HEK293 (cell line): ENCODE results near the gene TEX2.

Experiments used
- GLI2 ChIP-seq: fragments of 450-650 bp; formaldehyde crosslinking; IDR thresholded peaks from 2 replicates; pipeline ENCODE4; 2017; ENCODE audit warnings: missing biosample characterization, missing genetic modification characterization, low read depth, borderline replicate concordance
- GLI4 ChIP-seq: fragments of 450-650 bp; formaldehyde crosslinking; IDR thresholded peaks from 2 replicates; pipeline ENCODE4 v1.5.1; 2016; ENCODE audit warnings: missing biosample characterization, missing genetic modification characterization
- GLIS1 ChIP-seq: fragments of 450-650 bp; formaldehyde crosslinking; IDR thresholded peaks from 2 replicates; pipeline ENCODE4 v1.5.1; 2016; ENCODE audit warnings: missing biosample characterization, missing genetic modification characterization
- GLIS2 ChIP-seq: fragments of 450-650 bp; formaldehyde crosslinking; IDR thresholded peaks from 2 replicates; pipeline ENCODE4 v1.5.1; 2016; ENCODE audit warnings: missing biosample characterization, missing genetic modification characterization
- HOXC10 ChIP-seq: sonication (generic); formaldehyde crosslinking; IDR thresholded peaks from 2 replicates; pipeline ENCODE4 v1.8.1; 2023; ENCODE audit warnings: mild to moderate bottlenecking, missing genetic modification reagents
- IKZF3 ChIP-seq: fragments of 450-650 bp; IDR thresholded peaks from 2 replicates; pipeline ENCODE4 v1.5.0; 2018; ENCODE audit warnings: missing biosample characterization, mild to moderate bottlenecking, missing genetic modification characterization, moderate library complexity
- KLF1 ChIP-seq: fragments of 450-650 bp; formaldehyde crosslinking; IDR thresholded peaks from 2 replicates; pipeline ENCODE4 v1.5.1; 2016; ENCODE audit warnings: missing biosample characterization, missing genetic modification characterization
- KLF8 ChIP-seq: fragments of 450-650 bp; formaldehyde crosslinking; IDR thresholded peaks from 2 replicates; pipeline ENCODE4 v1.5.1; 2016; ENCODE audit warnings: missing biosample characterization, missing genetic modification characterization
- MYNN ChIP-seq: fragments of 450-650 bp; formaldehyde crosslinking; IDR thresholded peaks from 2 replicates; pipeline ENCODE4 v1.5.1; 2016; ENCODE audit warnings: missing biosample characterization, missing genetic modification characterization, borderline replicate concordance
- SETDB1 ChIP-seq: IDR thresholded peaks from one replicate; pipeline ENCODE4 v1.6.1; 2017; ENCODE audit warnings: mild to moderate bottlenecking, low read length, moderate library complexity, mixed read lengths; ENCODE audit not compliant: insufficient read length
- WT1 ChIP-seq: fragments of 450-650 bp; formaldehyde crosslinking; IDR thresholded peaks from 2 replicates; pipeline ENCODE4 v1.5.1; 2016; ENCODE audit warnings: missing biosample characterization, missing genetic modification characterization
- YY1 ChIP-seq: fragments of 450-650 bp; formaldehyde crosslinking; IDR thresholded peaks from 2 replicates; pipeline ENCODE4 v1.5.1; 2018; ENCODE audit warnings: missing biosample characterization, missing genetic modification characterization
- ZNF184 ChIP-seq: fragments of 450-650 bp; IDR thresholded peaks from 2 replicates; pipeline ENCODE4 v1.5.1; 2018; ENCODE audit warnings: missing biosample characterization, mild to moderate bottlenecking, missing genetic modification characterization
- ZNF292 ChIP-seq: fragments of 450-650 bp; formaldehyde crosslinking; IDR thresholded peaks from 2 replicates; pipeline ENCODE4 v1.5.1; 2016; ENCODE audit warnings: low read depth, missing biosample characterization, missing genetic modification characterization, borderline replicate concordance
- ZNF302 ChIP-seq: fragments of 450-650 bp; formaldehyde crosslinking; IDR thresholded peaks from 2 replicates; pipeline ENCODE4 v1.5.1; 2016; ENCODE audit warnings: missing biosample characterization, missing genetic modification characterization, low read depth
- ZNF350 ChIP-seq: fragments of 450-650 bp; formaldehyde crosslinking; IDR thresholded peaks from 2 replicates; pipeline ENCODE4 v1.5.0; 2017; ENCODE audit warnings: missing biosample characterization, mild to moderate bottlenecking, missing genetic modification characterization
- ZNF354C ChIP-seq: fragments of 450-650 bp; formaldehyde crosslinking; IDR thresholded peaks from 2 replicates; pipeline ENCODE4 v1.5.1; 2016; ENCODE audit warnings: missing biosample characterization, missing genetic modification characterization, low read depth, borderline replicate concordance
- ZNF366 ChIP-seq: fragments of 450-650 bp; formaldehyde crosslinking; conservative IDR thresholded peaks from 2 replicates; pipeline ENCODE4 v1.5.1; 2016; ENCODE audit warnings: missing biosample characterization, missing genetic modification characterization
- ZNF391 ChIP-seq: fragments of 450-650 bp; formaldehyde crosslinking; IDR thresholded peaks from 2 replicates; pipeline ENCODE4 v1.5.1; 2016; ENCODE audit warnings: low read depth, missing biosample characterization, missing genetic modification characterization, borderline replicate concordance
- ZNF416 ChIP-seq: fragments of 450-650 bp; formaldehyde crosslinking; IDR thresholded peaks from 2 replicates; pipeline ENCODE4 v1.5.1; 2016; ENCODE audit warnings: missing biosample characterization, missing genetic modification characterization
- ZNF510 ChIP-seq: fragments of 450-650 bp; formaldehyde crosslinking; IDR thresholded peaks from 2 replicates; pipeline ENCODE4 v1.5.1; 2018; ENCODE audit warnings: mild to moderate bottlenecking, missing genetic modification characterization, missing biosample characterization; ENCODE audit not compliant: insufficient replicate concordance
- ZNF521 ChIP-seq: fragments of 450-650 bp; formaldehyde crosslinking; IDR thresholded peaks from 2 replicates; pipeline ENCODE4 v1.5.1; 2017; ENCODE audit warnings: missing biosample characterization, mild to moderate bottlenecking, missing genetic modification characterization
- ZNF571 ChIP-seq: fragments of 450-650 bp; formaldehyde crosslinking; IDR thresholded peaks from 2 replicates; pipeline ENCODE4 v1.5.0; 2017; ENCODE audit warnings: missing biosample characterization, missing genetic modification characterization
- ZNF621 ChIP-seq: fragments of 450-650 bp; formaldehyde crosslinking; IDR thresholded peaks from 2 replicates; pipeline ENCODE4 v1.5.1; 2017; ENCODE audit warnings: missing biosample characterization, missing genetic modification characterization
- ZNF707 ChIP-seq: fragments of 450-650 bp; formaldehyde crosslinking; IDR thresholded peaks from 2 replicates; pipeline ENCODE4 v1.5.1; 2016; ENCODE audit warnings: missing biosample characterization, missing genetic modification characterization
- ZNF837 ChIP-seq: fragments of 450-650 bp; formaldehyde crosslinking; IDR thresholded peaks from 2 replicates; pipeline ENCODE4 v1.5.1; 2016; ENCODE audit warnings: missing biosample characterization, missing genetic modification characterization
- ZSCAN16 ChIP-seq: fragments of 450-650 bp; formaldehyde crosslinking; IDR thresholded peaks from 2 replicates; pipeline ENCODE4 v1.5.1; 2016; ENCODE audit warnings: missing biosample characterization, missing genetic modification characterization
- TF ChIP-seq, protein P1 (sequence below): fragments of 450-650 bp; formaldehyde crosslinking; IDR thresholded peaks from 2 replicates; pipeline ENCODE4; 2016; ENCODE audit warnings: missing biosample characterization, missing genetic modification characterization
- TF ChIP-seq, protein P2 (sequence below): fragments of 450-650 bp; formaldehyde crosslinking; IDR thresholded peaks from 2 replicates; pipeline ENCODE4 v1.5.1; 2017; ENCODE audit warnings: missing biosample characterization, missing genetic modification characterization
- TF ChIP-seq, protein P3 (sequence below): fragments of 450-650 bp; formaldehyde crosslinking; IDR thresholded peaks from 2 replicates; pipeline ENCODE4 v1.5.1; 2016; ENCODE audit warnings: missing biosample characterization, missing genetic modification characterization
- TF ChIP-seq, protein P4 (sequence below): sonication (generic); formaldehyde crosslinking; IDR thresholded peaks from 2 replicates; pipeline ENCODE4 v1.8.1; 2022; ENCODE audit warnings: mild to moderate bottlenecking, moderate library complexity, missing genetic modification reagents
- TF ChIP-seq, protein P5 (sequence below): fragments of 450-650 bp; formaldehyde crosslinking; IDR thresholded peaks from 2 replicates; pipeline ENCODE4 v1.5.1; 2017; ENCODE audit warnings: missing biosample characterization, missing genetic modification characterization
- TF ChIP-seq, protein P6 (sequence below): fragments of 450-650 bp; formaldehyde crosslinking; IDR thresholded peaks from 2 replicates; pipeline ENCODE4 v1.5.0; 2017; ENCODE audit warnings: missing biosample characterization, missing genetic modification characterization, borderline replicate concordance

The TEX2 gene

DNA sequence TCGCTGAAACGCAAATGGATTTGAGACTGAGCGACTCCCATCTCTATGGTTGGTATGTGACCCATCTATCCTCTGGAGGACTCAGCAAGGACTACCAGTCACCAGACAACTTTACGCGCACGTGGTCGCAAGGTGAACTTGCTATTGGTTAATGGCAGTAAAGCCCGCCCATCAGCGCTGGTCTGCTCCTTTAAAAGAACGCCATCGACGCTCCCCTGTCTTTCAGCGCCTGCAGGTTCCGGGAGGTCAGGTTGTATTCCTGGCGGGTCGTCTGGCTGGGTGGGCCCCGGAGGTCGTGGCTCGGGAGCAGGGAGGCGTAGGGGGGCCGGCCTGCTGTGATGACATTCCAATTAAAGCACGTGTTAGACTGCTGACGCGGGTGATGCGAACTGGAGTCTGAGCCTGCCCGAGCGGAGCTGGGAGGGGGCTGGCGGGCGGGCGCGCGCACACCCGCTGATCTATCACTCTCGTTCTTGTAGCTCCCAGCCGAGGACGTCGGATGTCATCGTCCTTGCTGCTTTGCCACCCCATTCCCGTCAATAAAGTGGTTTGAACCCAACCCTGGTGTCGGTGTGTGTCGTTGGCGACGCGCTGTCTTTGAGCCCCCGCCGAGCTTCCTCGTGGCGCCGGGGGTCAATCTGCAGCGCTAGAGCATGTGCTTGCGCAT lies 117.2 kb downstream of the TEX2 start (continued):
- TF ChIP-seq GLI4 (peak; percentile 37; the same call in 1 of the 2 replicates), ZNF521 (tag by site-specific recombination) (no peak), ZNF354C (no peak), ZNF416 (tag by site-specific recombination) (no peak), ZNF302 (tag by site-specific recombination) (no peak), IKZF3 (tag by site-specific recombination) (peak; percentile 50; the same call in 1 of the 2 replicates), GLI2 (tag by site-specific recombination) (no peak), ZNF510 (tag by site-specific recombination) (no peak), ZNF707 (tag by site-specific recombination) (no peak), ZNF366 (tag by site-specific recombination) (peak; percentile 28), HOXC10 (CRISPR knock-in tag) (no peak), ZNF571 (tag by site-specific recombination) (no peak), SETDB1 (no peak), KLF1 (tag by site-specific recombination) (peak; percentile 57; the same call in 1 of the 2 replicates), WT1 (tag by site-specific recombination) (0 out of 2 replicates have a peak, but pooled peaks have one; percentile 56), ZNF837 (tag by site-specific recombination) (no peak), ZSCAN16 (no peak), ZNF621 (tag by site-specific recombination) (no peak), KLF8 (0 out of 2 replicates have a peak, but pooled peaks have one; percentile 52), YY1 (tag by site-specific recombination) (peak; percentile 42; the same call in 1 of the 2 replicates), GLIS2 (tag by site-specific recombination) (peak; percentile 84), MYNN (tag by site-specific recombination) (peak; percentile 11; the same call in 1 of the 2 replicates), ZNF292 (tag by site-specific recombination) (no peak), ZNF184 (tag by site-specific recombination) (no peak), ZNF391 (peak; percentile 41; the same call in 1 of the 2 replicates), ZNF350 (tag by site-specific recombination) (no peak), GLIS1 (tag by site-specific recombination) (peak; percentile 69)
- TF ChIP-seq, protein P1, sequence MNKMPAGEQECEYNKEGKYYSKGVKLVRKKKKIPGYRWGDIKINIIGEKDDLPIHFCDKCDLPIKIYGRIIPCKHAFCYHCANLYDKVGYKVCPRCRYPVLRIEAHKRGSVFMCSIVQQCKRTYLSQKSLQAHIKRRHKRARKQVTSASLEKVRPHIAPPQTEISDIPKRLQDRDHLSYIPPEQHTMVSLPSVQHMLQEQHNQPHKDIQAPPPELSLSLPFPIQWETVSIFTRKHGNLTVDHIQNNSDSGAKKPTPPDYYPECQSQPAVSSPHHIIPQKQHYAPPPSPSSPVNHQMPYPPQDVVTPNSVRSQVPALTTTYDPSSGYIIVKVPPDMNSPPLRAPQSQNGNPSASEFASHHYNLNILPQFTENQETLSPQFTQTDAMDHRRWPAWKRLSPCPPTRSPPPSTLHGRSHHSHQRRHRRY (tag by site-specific recombination), result no peak
- TF ChIP-seq, protein P2, sequence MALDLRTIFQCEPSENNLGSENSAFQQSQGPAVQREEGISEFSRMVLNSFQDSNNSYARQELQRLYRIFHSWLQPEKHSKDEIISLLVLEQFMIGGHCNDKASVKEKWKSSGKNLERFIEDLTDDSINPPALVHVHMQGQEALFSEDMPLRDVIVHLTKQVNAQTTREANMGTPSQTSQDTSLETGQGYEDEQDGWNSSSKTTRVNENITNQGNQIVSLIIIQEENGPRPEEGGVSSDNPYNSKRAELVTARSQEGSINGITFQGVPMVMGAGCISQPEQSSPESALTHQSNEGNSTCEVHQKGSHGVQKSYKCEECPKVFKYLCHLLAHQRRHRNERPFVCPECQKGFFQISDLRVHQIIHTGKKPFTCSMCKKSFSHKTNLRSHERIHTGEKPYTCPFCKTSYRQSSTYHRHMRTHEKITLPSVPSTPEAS, result 0 out of 2 replicates have a peak, but pooled peaks have one; percentile 7
- TF ChIP-seq, protein P3, sequence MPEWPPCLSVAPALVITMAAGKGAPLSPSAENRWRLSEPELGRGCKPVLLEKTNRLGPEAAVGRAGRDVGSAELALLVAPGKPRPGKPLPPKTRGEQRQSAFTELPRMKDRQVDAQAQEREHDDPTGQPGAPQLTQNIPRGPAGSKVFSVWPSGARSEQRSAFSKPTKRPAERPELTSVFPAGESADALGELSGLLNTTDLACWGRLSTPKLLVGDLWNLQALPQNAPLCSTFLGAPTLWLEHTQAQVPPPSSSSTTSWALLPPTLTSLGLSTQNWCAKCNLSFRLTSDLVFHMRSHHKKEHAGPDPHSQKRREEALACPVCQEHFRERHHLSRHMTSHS (tag by site-specific recombination), result no peak
- TF ChIP-seq, protein P4, sequence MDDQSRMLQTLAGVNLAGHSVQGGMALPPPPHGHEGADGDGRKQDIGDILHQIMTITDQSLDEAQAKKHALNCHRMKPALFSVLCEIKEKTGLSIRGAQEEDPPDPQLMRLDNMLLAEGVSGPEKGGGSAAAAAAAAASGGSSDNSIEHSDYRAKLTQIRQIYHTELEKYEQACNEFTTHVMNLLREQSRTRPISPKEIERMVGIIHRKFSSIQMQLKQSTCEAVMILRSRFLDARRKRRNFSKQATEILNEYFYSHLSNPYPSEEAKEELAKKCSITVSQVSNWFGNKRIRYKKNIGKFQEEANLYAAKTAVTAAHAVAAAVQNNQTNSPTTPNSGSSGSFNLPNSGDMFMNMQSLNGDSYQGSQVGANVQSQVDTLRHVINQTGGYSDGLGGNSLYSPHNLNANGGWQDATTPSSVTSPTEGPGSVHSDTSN, result no peak
- TF ChIP-seq, protein P5, sequence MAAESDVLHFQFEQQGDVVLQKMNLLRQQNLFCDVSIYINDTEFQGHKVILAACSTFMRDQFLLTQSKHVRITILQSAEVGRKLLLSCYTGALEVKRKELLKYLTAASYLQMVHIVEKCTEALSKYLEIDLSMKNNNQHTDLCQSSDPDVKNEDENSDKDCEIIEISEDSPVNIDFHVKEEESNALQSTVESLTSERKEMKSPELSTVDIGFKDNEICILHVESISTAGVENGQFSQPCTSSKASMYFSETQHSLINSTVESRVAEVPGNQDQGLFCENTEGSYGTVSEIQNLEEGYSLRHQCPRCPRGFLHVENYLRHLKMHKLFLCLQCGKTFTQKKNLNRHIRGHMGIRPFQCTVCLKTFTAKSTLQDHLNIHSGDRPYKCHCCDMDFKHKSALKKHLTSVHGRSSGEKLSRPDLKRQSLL, result no peak
- TF ChIP-seq, protein P6, sequence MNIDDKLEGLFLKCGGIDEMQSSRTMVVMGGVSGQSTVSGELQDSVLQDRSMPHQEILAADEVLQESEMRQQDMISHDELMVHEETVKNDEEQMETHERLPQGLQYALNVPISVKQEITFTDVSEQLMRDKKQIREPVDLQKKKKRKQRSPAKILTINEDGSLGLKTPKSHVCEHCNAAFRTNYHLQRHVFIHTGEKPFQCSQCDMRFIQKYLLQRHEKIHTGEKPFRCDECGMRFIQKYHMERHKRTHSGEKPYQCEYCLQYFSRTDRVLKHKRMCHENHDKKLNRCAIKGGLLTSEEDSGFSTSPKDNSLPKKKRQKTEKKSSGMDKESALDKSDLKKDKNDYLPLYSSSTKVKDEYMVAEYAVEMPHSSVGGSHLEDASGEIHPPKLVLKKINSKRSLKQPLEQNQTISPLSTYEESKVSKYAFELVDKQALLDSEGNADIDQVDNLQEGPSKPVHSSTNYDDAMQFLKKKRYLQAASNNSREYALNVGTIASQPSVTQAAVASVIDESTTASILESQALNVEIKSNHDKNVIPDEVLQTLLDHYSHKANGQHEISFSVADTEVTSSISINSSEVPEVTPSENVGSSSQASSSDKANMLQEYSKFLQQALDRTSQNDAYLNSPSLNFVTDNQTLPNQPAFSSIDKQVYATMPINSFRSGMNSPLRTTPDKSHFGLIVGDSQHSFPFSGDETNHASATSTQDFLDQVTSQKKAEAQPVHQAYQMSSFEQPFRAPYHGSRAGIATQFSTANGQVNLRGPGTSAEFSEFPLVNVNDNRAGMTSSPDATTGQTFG (tag by site-specific recombination), result no peak
